COLO829 (cell line): Measurements from ENCODE around the gene MGMT.

Source experiments
- DNase-seq: peaks from one replicate; pipeline ENCODE4 v3.0.0; 2012; ENCODE audit warnings: low spot score

The MGMT gene

DNA sequence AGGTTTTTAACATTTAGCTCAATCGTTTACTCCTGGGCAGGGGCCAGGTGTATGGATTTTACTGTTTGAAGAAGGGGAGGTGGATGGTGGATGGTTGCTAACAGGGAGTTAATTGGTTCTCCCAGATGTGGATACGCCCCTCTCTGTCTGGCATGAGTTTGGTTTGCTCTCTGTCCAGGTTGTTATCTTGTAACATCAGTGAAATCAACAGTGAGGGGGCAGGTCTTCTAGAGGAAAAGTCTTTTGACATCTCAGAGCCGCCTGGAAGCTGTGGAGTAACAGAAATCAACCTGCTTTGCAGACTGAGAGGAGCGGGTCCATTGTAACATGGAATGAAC, 243.4 kb downstream of the MGMT start:
- no peak for DNase-seq

DNA sequence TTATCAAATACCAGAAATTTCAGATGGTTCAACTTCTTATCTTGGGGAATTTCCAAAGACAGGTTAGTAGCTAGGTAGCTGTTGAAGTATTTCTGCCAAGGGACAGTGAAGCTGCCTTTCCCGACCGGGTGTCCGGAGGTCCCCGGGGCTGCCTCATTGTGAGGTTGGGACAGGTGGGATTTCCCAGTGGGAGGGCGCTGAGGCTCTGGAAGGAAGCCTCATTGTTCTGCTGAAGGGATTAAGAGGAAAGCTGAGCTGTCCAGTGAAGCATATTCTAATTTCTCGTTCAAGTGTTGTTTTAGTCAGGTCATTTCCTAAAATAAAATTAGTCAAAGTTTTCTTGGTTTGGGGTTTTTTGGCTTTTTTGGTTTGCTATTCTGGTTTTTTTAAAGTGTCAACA, 244.2 kb downstream of the MGMT start:
- no peak for DNase-seq

DNA sequence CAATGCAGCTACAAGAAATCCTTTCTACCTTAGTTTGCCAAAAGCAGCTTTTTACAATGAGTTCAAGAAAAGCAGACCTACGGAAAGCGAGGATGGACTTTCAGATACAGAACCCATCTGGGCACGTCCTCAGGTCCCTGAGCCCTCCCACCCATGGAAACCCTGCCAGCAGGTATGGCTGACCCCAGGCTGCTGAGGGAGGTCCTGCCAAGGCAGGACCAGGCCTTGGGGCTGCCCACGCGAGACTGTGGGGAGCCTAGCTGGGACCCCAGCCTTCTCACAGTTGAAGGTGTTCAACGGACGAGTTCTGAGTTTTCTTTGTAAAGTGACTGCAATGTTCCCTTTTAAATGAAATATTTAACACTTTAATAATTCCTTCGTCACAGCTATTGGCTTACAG, 245.0 kb downstream of the MGMT start:
- DNase-seq = no peak

DNA sequence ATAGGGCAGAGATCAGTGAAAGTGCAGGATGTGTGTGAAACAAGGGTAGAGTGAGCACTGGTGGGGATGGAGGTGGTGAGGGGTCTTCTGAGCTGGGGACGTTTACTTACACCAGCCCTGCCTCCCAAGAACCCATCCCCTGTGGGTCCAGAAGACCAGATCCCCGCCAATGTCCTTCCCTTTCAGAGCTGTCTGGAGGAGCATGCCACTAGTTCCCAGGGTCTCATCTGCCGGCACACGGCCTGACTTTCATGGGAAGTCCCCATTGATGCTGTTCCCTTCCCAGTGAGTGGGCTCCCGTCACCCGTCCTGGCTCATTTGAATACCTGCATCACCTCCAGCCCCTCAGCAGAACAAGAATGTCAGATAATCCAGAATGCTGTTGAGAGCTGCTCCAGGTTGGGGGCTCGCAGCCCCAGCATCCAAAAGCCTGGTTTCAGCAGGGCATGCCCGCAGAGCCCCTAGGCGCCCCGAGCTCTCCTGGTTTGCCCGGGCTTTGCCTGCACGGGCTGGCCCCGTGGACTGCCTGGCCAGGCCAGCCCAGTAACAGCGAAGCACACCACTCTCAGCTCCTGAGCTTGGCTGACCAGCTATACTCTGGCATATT, 246.7 kb downstream of the MGMT start:
- no peak for DNase-seq

DNA sequence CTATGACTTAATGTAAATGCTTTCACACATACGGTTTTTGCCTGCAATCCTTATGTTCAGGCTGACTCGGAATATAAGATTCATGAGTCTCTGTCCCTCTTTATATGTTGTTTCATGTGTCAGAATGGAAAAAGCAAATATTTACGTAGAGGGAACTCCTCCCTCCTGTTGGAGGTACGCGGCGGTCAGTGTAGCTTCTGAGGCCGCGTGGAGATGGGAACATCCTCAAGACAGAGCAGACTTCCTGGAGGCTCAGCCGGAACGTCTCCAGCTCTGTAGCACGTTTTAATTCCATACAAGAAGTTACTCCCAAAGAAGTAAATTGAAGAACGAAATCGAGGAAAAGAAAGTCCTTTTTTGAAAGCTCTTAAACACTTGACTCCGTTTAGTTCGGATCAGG, 248.8 kb downstream of the MGMT start:
- DNase-seq = no peak

DNA sequence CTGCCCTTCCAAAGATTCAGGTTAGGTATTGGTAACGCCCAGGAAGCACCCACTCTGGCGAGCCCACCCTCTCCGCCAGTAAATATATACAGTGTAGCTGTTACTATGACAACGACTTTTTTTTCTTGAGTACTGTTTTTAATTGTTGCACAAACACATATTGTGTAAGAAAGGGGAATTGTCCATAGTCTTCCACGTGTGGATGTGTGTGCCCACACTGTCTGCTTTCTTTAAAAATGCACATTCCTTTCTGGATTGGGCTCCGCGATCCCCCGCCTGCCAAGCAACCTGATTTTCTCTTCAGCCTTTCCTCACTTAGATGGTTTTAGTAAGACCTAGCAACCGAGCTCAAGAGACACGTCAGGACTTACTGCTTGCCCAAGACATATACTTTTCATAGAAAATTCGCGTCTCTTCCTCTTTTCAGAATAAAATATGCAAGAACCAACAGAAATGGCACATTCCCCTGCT, 249.2 kb downstream of the MGMT start:
- DNase-seq = no peak

DNA sequence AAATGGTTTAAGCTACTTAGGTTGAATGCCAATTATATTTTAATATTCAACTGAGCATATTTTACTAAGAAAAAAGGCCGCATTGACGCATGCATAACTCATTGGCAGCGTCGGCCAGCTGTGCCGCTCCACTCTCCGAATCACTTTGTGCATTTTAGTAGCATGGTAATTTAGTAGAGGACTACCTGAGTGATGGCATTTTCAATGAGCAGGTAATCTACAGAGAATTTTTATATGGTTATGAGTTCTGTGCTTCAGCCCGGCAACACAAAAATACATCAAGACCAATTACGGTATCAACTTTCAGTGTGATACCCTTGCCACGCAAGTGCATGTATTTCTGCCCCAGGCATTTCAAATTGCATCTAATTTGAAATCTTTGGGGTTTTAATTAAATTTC, 249.8 kb downstream of the MGMT start:
- no peak for DNase-seq

DNA sequence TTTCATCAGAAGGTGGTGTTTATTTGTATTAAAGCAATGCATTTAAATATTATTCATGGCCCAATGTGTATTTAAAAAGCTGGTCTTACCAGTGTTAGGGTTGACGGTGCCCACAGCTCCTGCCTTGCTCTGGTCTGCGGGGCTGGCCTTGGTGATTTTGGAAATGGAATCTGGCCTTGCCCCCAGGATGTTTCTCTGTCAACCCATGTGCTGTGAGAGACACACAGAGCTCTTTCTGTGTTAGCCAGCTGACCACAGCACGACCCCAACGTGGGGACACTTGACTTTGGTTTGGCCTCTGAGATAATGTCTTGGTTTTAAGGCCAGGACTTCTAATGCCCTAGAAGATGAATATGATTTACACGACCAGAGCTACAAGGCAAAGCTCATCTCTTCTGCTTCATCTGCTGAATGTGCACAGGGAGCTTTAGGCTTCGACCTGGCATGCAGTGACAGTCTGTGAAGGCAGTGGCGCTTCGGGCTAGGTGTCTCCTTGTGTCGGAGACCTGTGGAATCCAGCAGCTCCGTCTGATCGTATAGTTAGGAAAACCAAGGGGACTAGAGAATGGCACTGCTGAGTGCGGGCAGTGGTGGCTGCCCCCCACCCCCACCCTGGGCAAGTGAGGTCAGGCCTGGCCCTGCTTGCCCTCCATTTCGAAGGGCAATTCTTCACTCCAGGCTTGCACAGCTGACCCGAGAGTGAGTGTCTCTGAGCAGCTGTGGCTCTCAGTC, 250.9 kb downstream of the MGMT start:
- no peak for DNase-seq

DNA sequence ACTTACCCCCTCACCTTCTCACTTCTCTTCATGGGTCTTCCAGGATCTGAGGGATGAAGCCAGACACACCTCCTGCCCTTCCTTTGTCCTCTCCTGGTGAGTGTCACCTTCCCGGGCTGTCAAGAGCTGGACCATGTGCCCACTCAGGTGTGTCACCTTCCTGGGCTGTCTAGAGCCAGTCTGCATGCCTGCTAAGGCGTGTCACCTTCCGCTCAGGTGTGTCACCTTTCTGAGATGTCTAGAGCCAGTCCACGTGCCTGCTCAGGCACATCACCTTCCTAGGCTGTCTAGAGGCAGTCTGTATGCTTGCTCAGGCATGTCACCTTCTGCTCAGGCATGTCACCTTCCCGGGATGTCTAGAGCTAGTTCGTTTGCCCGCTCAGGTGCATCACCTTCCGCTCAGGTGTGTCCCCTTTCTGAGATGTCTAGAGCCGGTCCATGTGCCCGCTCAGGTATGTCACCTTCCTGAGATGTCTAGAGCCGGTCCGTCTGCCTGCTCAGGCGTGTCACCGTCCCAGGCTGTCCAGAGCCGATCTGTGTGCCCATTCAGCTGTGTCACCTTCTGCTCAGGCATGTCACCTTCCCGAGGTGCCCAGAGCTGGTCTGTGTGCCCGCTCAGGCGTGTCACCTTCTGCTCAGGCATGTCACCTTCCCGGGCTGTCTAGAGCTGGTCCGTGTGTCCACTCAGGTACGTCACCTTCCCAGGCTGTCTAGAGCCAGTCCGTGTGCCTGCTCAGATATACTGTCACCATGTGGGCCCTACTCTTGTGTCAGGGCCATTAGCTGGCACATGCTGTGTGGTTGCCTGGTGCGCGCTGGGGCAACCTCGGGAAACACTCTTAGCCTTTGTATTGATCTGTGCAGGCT, 251.7 kb downstream of the MGMT start:
- no peak for DNase-seq

DNA sequence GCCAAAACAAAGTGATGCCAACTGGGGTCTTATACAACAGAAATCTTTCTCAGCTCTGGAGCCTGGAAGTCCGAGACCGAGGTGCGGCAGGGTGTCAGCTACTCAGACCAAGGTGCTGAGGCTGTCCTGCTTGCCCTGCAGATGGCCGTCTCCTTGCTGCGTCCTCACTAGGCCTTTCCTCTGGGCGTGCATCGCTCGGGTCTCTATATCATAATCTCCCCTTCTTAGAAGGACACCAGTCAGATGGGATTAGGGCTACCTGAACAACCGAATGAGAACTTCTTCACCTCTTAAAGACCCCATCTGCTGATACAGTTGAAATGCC, 252.3 kb downstream of the MGMT start:
- DNase-seq = no peak

DNA sequence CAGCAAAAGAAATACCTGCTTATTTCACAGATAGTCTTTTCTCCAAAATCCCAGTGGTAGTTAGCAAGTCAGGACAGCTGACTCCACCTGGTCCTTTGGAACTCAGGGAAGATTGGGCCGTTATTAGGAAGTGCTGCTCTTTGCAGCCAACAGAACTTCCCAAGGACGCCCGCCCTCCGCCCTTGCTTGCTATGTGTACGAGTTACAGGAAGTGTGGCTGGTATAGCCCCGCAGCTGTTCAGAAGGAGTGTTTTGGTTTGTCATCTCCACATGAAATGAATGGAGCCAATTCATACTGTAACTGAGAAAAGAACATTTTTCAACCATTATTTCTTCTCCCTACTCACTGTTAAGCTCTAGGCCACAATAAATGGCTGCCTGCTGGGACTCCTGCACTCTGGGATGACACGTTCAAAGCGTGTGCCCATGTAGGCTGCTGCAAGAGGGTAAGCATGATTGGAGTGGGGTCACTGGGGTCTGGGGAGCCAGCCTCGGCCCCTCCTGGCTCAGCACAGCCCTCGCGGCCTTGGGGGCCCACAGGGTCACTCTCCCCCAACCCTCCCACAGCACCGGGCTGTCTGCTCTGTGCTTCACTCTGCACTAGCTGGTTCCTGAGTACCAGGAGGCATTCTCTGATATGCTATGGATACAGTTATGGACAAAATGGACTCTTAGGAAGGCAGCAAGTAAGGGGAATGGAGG, 253.0 kb downstream of the MGMT start:
- no peak for DNase-seq

DNA sequence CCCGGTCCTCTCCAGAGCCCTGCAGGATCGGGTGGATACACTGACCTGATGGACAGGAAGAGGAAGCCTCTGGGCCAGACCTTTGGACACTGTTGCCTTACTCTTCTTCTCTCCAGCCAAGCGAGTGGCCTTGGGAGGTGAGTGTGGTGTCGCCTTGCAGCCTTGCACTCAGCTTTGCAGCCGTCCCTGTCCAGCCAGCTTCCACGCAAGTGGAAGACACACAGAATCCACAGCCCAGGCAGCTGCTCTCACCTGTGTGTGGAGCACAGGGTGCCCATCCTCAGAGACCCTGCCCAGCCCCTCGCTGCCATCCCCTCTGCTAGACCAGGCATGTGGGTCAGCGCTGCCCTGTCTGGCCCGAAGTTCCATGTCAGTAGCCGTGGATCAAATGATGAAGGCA, 258.0 kb downstream of the MGMT start:
- no peak for DNase-seq

DNA sequence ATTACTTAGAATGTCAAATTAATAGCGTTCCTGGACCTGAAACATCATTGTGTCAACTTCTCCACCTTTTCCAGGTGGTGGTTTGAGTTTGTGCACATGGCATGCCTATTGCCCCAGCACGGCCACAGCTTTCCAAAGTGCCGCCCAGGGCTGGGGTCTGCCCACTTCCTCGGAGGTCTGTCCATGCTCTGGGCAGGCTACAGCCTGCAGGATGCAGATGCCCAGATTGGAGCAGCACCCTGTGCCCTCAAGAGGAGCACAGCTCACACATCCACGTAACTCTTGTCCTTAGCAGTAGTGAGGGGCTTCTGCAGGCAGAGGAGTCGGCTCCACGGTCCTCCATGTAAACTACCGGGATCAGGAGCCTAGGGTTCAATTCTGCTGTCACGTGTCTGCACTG, 258.4 kb downstream of the MGMT start:
- no peak for DNase-seq

DNA sequence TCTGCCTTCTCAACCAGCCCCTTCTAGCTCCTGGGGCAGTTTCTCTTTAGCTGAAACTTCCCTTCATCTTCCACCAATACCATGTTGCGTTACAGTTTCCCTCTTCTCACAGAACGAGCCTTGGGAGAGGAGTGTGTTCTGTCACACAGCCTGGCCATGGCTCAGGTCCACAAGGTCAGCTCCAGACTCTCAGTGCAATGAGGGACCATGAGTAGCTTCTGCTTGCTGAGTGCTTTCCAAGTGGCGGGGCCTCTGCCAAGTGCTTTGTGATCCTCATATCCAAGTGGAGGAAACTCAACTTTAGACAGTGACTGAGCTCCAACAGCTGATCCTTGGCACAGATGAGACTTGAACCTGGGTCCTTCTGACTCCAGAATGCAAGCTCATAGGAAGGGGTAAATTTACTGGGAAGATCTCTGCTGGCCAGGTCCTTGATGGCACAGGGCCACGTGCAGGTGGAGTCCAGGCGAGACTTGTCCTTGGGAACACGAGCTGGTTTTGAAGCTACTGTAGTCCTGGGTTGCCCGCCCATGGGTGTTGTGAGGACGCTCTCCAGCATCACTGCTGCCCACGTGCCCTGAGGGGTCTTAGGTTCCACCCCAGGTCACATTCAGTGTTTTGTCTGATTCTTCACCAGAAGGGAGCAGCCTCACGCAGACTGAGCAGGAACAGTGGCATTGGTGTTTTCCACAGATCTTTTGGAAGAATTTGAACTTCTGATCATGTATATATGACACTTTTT, 259.0 kb downstream of the MGMT start:
- no peak for DNase-seq

DNA sequence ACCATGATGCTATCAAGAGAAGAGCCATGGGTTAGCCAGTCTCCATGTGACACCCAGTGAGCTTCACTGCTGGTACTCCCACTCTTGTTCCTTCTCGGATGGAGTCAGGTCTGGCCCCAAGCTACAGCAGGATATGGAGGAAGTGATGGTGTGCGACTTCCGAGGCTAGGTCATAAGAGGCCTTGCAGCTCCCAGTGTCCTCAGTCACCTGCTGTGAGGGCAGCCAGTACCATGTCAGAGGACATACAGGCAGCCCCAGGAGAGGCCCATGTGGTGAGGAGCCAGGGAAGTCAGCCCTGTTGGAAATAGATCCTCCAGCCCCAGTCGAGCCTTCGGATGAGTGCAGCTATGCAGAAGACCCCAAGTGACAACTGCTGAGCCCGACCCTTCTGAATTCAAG, 260.0 kb downstream of the MGMT start:
- no peak for DNase-seq

DNA sequence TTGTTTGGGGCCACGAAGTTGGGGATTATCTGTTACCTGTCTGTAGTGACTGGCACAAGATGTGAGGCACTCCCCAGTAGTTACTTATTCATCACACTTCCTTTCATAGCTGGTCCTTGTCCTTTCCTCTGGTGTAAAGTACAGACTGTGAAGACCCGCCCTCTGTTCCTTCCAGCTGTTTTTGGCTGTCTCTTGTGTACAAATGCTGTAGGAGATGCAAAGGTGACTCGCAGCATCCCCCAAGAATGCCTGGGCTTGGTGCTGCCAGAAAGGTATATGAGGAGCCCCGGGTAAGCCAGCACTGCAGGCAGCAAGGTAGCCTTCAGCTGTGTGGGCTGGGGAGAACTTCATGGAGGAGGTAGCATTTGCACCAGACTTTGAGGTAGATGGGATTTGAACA, 260.5 kb downstream of the MGMT start:
- DNase-seq = no peak

DNA sequence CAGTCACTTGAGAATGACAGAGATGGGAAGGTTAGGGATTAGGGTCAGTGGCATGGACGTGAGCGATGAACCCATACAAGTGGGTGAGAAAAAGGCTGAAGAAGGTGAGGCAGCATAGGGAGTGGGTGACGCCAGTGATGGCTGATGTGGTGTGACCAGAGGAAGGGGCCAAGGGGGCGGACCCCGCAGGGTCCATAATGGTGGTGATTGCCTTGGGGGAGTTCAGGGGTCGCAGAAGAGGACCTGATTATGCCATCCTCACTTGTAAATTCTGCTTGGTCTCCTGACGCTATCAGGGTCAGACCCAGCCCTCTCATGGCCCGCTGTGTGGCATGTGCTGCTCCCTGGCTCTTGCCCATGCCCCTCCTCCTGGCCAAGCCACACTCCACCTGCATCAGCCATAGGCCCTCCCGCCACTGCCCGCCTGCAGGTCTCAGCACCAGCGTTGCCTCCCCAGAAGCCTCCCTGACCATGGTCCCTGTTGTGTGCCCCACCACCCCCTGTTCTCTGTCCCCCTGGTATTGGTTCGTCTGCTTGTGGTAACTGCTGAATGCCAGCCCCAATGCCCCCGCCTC, 261.3 kb downstream of the MGMT start:
- DNase-seq = no peak

DNA sequence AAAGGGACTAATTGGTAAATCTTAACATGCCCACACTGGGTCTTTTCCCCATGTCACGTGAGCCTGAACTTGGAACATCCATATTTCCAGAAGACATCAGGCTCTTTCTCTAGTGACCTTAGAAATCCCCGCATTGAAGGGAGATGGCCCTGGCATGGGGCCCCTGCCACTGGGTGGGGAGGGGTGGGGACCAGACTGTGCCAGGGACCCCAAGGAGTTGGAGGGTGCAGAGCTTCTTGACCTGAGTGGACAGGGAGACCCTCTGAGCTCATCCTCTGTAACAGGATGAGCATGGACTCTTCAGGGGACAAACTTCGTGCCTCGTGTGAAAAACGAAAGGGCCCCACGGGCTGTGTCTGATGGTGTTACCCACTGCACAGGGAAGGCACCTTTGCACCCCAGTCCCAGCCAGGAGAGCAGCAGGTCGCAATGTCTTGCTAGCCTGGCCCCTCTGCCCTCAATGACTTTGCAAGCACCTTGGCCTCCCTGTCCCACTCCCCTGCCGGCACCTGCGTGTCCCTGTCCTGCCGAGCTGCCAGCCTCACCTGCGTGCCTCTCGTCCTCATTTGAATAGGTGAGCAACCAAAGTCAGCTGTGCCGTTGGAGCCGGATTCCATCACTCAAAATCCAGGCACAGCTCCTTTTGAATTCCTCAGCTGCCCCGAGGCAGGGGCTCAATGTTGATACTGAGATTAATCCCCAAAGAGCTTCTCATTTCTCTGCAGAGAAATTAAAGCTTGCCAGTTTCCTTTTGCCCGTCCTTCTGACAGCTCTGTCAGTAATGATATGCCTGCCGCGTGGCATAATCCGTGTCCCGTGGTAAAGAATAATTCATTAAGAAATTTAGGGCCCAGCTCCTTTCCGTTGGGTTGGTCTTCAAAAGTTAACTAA, 262.1 kb downstream of the MGMT start:
- DNase-seq = no peak

DNA sequence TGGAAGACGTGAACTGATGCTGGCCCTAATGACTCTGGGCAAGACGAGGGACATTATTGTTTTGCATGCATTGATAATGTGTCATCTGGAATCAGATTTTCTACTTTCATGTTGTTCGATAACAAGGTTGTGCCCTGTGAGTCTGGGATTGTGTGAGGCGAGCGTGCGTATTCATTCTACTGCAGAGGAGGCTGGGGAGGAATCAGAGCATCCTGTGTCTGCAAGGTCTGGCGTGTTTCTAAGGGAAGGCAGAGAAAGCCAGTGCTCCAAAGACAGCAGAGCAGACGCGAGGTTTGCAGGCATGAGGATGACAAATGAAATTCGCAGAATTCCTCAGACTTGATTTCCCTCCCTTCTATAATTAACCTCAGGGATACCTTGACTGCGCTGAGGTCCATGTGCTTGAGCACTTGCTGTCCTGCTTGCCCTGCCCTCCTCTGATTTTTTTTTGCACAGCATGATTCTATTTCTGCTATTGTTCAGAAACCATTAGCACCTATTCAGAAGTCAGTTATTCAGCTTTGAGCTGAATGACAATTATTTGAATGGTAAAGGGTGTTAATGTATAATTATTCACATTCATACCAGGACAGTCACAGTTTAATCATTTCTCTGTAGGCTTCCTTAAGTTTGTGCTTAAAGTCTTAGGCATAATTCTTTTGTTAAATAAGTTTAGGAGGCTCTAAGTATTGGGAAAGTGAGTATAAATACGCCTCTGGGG, 263.4 kb downstream of the MGMT start:
- DNase-seq = no peak

DNA sequence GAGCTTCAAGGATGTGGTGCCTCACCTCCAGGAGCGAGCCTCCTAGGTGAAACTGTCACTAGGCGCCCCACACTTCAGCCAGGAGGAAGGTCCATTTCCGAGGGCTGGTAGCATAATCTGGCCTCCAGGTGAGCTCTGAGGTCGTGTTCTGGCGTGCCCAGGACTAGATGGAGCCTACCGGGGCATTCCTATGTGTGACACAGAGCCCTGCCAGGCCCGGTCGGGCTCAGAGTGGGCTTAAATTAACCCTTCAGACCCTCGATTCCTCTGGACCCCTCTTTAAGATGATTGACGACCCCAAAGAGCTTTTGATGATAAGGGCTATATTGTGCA, 263.9 kb downstream of the MGMT start:
- no peak for DNase-seq
